Measurements from ENCODE around the gene COLQ.
"Not testable (repeated sequence)": the region's sequence is repeated elsewhere in the genome, so short reads cannot be mapped to it uniquely, and the experiment has no call there.

The COLQ gene

DNA sequence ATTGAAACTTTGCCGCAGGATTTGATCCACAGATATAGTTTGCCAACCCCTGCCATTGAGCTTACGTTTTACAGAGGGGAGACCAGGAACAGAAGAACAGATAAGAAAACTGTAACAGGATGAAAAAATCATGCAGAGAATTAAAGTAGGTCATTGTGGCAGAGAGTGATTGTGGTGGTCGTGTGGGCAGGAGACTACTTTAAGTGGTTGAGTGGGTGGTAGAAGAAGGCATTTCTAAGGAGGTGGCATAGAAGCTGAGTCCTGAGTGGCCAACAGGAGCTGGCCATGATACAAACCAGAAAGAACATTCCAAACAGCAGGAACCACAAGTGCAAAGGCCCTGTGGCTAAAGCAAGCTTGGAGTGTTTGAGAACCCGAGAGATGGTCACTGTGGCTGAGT is 34.5 kb downstream of the COLQ start:
- DNase-seq, result no peak

DNA sequence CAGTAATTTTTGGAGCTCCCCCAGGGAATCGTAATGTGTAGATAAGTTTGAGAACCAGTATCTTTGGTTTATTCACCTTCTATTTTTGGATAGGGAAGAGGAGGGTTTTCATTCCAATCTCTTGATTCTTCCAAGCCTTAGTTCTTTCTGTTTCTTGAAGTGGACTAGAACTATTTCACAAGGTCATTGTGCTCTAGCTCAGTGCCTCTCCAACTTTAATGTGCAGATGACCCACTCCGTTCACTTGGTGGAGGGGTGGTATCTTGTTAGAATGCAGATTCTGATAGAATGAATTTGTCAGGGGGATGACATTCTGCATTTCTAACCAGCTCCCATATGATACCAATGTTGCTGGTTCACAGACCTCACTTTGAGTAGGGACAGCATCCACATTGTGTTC is 35.5 kb downstream of the COLQ start:
- no peak for DNase-seq

DNA sequence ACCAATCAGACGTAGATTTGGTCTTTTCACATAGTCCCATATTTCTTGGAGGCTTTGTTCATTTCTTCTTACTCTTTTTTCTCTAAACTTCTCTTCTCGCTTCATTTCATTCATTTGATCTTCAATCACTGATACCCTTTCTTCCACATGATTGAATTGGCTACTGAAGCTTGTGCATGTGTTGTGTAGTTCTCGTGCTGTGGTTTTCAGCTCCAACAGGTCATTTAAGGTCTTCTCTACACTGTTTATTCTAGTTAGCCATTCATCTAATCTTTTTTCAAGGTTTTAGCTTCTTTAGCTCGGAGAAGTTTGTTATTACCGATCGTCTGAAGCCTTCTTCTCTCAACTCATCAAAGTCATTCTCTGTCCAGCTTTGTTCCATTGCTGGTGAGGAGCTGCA is 37.0 kb downstream of the COLQ start:
- not testable (repeated sequence) for DNase-seq

DNA sequence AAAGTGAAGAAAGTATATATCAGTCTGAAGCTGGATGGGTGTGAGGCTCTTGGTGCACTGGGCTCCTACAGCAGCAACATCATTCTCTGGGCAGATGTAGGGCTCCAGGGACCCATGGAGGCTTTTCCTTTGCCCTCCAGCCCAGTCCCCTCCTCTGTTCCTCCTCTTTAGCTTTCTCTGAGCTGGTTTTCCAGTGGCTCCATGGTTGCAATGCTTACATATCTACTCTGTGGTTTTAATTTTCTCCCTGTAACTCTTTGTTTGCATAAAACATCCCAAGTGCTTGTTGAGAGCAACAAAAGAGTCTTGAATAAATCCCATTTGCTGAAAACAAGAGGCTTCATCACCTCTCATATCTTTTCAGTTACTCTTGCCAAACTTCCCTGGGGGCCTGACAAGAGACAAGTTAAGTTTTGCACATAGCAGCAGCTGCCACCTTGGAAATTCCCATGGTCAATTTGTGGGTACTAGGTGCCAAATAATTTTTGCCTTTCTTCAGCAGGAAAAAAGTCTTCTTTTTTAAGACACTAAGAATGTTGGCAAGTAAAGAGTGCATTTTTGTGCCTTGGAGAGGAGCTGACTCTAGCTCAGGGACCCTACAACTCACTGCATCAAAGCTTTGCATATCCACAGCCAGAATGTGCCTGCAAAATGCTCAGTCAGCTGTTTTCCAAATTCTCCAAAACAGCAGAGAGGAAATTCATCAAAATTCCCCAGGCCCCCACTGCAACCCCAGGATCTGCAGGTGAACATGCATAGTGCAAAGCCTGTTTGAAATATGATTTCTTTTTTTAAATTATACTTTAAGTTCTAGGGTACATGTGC is 41.9 kb downstream of the COLQ start:
- DNase-seq, result no peak

DNA sequence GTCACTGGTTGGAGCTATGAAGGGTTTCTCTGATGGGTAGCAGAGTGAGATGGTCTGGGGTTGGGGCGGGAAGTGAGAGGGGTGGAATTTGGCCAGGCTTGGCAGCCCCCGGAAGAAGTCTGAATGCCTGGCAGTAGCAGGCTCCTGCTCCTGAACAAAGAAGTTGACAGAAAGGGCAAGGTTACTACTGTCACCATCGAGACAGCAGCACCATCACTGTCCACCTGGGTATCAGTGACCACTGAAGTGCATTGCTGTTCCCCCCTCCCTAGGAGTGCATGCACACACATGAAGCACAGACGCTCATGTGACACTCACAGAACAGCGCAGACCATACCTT is 42.9 kb downstream of the COLQ start:
- DNase-seq, result no peak

DNA sequence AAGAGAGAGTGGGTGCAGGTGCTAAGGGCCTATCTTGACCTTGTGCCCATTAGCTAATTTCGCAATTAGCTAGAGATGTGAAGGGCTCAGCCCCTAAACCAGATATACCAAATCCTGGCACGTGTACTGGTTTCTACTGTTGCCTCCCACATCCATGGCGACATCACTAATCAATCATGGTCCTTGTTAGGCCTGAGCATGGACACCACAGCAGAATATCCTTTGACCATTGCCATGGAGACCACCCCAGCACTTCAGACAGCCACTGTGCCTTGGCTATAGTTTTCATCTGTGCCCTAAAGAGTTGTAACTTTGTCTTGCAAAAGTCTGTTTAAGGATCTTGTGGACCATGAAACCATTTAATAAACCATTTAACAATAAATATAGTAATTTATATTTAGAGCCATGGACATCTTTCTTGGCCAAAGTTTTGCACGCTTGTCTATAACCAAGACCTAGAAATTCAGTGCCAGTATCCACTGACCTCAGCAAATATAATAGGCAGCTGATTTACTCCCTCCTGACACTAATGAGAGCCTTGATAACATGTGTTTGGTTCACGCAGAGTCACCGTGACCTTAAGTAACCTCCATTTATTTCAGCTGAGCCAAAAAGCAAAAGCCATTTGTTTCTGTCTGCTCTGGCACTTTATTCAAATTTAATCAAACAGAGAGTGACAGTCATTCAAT is 43.4 kb downstream of the COLQ start:
- DNase-seq, result no peak

DNA sequence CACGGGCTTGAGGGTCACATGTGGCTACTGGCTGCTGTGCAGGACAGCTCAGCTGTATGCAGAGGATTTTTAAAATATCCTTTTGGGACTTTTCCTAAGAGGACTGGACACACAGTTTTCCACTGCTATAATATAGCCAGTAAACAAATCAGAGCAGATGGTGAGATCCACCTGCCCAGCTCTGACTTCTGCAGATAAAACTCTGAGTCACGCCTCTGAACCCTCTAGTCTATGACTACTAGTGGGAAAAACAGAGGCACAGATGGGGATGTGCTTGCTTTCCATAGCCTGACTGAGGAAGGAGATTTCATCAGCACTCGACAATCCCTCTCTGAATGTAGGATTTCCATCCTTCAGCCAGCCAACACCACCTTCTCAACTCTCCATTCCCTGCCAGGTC is 45.1 kb downstream of the COLQ start:
- DNase-seq, result no peak

DNA sequence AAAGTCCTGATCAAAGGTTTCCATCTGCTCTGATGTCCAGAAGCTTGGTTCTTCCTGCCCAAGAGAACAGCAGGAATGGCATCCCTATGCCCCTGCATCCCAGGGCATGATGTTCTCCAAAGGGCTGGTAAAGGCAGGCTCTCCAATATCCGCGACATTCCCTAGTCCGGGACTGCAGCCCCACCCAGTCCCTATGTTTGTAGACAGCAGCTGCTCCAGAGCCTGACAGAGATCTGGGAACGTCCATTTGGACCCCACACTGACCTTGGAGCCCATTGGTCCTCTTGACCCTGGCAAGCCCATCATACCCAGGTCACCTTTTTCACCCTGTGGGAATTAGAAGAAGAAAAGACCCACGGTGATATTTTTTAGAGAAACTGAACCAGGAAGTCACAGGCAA is 46.3 kb downstream of the COLQ start:
- no peak for DNase-seq

DNA sequence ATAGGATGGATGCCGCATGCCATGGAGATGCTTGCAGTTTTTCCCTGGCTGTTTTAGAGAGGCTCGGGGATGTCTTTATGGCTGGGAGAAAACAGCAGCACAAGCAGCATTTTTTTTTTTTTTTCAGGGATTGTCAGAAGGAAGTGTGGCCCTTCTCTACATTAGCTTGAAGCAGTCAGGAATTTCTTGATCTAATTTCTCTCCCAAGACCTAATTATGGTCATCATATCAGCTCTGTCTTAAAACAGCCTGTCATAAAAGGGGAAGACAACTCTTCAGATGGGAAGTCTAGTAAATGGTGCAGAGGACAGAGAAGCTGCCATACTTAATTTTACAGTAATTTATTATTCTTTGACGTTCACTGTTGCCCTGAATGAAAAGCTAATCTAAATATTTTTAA is 49.6 kb downstream of the COLQ start:
- no peak for DNase-seq

DNA sequence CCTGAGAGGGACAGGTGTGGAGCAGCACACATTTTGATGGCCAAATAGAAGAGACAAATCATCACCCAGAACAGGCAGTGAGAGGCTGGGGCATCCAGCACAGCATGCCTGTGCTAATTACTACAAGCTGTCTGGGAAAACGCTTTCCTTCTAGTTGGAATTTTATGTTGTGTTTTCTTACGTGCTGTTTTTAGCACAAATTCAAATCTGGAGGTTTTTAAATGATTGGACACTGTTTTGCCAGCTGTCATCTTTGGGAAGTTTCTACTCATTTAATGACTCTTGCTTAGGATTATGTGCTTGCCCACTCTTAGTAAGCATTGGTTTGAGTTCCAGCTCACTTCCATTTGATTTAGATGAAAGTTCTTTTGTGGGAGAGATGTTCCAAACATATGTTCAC is 50.7 kb downstream of the COLQ start:
- DNase-seq, result no peak

DNA sequence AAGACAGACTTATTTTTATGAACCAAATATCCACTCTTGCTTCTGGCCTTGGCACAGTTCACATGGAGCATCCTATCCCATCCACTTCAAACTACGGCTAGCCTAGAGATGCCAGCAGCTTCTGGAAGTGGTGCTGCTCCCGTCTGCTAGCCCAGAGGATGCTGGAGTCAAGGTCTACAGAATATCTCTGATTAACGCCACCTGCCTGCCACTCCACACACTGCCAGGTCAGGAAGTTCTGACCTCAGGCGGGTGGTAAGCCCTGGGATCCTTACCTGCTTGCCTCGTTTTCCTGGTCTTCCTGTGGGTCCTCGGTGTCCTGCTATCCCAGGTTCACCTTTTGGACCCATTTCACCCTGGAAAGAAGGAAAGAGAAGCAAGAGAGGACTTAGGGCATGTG is 51.2 kb downstream of the COLQ start:
- DNase-seq, result no peak

DNA sequence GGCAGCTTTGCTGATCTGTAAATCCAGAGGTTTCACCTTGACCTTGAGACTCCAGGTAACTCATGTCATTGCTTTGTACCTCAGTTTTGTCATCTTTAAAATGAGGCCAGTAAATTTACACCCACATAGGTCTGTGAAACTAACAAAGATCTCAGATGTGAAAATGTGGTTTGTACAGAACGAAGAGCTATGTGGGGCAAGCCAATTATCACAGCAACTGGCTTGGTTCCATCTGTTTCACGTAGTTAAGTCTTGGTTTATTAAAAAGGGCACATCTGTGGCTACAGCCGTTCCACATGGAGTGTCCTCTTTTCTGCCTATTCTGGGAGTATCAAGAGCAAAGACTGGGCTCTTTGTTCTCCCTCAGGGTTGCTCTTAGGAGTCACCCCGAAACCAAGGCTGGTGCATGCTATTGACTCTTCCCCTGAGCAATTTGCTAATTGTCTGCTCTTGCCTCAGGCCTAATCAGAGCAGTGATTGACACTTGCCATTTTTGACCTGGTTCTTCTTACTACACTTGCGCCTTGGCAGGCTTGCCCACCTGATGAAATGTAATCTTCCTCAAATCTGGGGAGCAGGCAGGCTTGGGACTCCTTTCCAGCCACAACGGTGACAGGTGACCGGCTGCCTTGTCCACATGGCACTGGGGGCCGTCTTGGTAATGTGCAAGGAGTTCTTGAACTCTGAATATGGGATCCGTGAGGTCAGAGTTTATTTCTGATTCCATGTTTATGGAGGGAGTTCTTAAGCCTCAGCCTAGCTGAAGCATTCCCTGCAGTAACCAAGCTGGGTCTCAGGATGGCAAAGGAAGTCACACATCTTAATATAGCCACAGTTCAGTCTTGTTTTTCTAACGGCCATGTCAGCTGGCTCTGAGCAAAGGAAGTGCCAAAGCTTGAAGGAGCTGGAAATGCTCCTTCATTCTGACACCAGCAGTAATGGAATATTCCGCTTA is 54.0 kb downstream of the COLQ start:
- DNase-seq, result no peak

DNA sequence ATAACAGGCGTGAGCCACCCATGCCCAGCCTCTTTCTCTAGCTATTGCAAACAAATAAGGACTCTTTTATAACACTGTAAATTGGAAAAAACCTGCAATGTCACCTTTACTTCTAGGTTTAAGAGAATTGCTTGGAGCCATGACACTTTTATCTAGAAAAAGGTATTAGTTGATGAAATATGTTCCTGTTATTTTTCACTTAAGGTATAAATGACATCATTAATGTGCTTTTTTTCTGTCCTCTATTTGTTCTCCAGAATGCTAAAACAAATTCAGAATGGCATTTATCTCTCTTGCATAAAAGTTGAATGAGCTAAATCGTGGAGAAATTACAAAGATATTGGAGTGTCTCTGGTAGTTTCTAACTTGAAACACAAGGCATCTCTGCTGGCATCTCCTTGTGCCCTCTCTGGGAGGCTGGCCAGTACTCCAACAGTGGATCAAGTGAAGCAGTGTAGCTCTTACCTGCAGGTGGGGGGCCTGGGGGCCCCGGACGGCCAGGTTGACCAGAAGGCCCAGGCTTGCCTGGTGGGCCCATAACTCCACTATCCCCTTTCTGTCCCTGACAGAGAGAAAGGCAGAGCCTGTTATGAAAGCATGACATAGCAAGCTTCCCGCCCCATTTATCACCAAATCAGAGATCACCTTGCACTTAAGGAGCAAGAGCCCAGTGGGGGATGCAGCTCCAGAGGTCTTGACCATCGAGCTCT is 55.5 kb downstream of the COLQ start:
- DNase-seq, result no peak

DNA sequence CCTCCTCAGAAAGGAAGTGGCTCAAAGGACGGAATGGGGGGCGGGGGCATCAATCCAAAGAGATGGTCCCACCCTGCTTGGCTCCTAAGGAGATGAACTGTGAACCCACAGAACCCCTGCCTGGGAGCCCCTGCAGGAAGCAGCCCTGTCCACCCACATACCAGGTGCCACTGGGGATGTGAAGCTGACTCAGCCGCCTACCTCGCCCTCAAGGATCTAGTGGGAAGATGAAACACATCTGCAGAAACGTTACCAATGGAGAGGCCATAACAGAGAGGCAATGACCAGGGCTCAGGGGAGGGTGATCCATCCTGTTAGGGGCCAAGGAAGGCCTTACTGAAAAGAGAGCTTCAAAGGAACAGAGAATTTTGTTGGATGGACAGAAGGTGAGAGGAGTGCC is 59.1 kb downstream of the COLQ start:
- DNase-seq, result no peak

DNA sequence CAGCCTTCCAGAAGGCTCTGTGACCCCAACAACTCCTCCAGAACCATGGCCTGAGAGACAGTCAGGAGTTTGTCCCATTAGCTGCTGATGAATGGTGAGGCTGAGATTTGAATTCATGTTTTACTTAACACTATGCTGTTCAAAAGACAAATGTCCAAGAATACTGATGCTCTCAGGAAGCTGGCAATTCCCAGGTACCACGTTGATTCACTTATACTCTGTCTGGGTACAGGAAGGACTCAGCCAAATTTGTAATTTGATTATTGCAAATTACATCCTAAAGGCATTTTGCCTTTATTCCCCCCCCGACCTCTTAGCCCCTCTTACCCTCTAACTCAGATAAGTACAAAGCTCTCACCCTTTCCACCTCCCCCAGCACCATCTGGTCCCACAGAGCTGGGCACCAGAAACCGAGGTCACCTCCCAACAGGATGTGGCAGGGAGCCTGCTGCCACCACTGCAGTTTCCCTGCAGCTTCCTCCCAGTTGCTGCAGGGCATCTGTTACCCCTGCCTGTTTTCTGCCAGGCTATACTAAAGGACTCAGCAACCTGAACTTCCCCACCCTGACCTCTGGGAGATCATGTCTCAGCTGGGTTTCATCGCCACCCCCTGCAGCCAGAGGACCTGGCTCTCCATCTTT is 60.5 kb downstream of the COLQ start:
- DNase-seq, result no peak

DNA sequence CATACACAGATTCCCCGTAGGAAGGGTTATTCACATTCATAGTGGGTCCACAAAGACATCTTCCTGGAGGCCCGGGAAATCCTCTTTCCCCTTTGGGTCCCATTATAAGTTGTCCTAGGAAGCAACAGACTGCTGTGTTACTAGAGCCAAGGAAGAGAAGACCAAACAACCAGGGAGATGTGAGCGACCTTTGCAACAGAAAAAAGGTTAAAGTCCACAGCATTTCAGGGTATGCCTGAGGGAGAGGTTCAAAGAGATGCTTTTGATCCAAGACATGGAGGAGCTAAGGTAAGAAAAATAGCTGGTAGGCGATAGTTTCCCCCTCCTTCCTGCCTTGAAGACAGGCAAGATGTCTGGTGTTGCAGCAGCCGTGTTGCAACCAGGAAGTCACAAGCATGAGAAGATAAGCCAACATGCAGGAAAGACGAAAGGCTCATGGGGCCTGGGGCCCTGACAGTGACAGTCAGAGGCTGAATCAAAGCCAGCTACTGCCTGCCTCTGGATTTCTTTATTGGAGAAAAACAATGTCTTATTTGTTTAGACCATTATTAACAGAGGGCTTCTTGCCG is 63.2 kb downstream of the COLQ start:
- no peak for DNase-seq

DNA sequence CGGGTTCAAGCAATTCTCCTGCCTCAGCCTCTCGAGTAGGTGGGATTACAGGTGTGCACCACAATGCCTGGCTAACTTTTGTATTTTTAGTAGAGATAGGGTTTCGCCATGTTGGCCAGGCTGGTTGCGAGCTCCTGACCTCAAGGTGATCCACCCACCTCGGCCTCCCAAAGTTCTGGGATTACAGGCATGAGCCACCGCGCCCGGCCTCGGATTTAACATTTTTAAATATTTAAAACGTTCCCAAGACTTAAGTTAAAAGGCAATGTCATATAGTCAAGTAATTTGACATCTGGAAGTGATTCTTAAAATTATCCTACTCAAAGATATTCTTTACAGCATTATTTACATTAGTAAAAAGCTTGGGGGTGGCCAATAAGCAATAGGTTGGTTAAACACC is 64.6 kb downstream of the COLQ start:
- not testable (repeated sequence) for DNase-seq

DNA sequence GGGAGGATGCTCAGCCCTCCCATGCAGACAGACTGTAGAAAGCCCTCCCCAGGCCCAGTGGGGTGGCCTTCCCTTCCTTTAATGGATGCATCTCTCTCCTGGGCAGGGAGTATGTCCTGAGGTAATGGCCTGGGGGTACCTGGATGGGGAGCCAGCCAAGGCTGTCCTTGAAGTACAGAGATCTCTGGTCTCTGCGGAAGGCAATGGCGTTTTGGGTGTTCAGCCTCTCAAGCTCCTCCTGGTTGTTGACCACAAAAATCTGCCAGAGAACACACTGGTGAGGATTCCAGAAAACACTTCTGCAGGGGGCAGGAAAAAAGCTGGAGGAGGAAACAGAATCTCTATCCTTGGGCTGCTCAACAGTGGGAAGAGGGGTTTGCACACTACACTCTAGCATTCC is 65.2 kb downstream of the COLQ start:
- no peak for DNase-seq

DNA sequence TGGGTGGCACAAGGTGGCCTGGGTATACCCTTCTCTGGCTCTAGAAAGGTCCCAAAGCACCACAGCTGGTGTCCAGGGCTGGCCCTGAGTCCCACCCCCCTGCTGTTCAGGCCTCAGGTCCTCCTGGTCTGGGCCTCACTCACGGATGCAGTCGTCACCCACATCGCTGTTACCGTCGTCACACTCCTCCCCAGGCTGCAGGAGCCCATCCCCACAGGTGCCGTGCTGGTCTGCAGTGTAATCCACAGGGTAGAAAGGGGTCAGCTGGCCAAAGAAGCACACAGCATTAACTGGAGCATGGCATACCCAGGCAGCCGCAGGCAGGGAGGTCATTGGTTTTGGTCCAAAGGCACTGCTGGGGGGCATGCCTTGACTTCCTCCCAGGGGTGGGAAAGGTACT is 65.8 kb downstream of the COLQ start:
- DNase-seq, result no peak

DNA sequence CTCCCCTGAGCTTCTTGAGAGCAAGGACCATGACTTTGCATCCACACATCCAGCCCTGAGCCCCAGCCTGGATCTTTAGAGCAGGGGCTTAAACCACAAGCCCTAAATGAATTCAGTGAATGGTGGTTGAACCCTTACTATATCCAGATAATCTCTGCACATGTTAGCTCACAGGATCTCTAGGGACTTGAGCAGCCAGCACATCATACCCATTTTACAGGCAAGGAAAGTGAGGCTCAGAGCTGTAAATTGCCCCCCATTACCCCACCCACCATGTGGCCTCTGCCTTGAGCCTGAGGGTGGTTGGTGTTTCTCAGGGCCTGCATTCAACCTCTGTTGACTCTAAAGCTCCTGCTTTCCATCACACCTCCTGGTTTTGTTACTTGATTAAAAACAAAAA is 66.5 kb downstream of the COLQ start:
- no peak for DNase-seq

DNA sequence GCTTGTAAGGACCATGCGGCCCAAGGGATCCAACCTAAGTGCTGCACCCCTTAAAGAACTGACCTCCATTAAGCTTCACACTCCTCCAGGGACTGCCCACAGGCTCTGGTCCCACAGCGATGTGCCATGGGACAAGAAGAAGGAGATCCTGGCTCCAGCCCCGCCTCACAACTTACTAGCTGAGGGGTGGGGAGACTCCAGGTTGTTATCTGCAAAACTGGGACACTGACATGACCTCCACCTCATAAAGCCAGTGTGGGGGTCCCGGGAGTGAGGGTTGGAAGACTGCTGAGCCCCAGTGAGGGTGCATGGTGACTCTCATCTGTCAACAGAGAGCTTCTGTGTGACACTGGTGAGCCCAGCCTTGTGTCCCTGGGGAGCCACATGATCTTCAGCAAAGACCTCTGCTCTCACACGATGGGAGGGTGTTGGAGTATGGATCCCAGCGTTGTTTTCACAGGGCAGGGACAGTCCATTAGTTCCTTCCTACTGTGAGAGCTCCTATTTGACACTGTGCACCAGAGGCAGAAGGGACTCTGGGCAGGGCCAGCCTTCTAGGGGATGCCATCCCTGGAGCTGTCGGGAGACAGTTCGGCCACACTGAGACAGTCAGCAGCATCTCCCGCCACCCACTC is 67.4 kb downstream of the COLQ start:
- no peak for DNase-seq

DNA sequence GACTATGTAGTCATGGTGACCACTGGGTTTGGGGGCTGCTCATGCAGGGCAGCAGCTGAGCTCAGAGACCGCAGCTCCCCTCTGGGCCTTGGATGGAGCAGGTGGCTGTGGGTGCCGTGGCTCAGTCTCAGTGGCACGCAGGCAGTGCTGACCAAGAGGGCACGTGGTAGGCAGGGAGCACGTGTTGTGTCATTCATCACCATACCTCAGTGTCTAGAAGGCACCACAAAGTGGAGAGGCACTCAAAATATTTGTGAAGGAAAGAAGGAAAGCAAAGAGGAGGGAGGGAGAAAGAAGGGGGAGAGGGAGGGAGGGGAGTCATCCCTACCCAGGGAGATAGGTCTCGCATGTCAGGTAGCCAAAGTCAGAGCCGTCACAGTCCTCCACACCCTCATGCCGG is 68.0 kb downstream of the COLQ start:
- DNase-seq, result no peak

Data from DMS79 (cell line).